WTC11 (cell line): ENCODE data around the gene SKAP1. TPM values are rescaled to one million over a fixed set of nuclear protein-coding genes. Genes with fewer than 3 reads are reported as not detected.

Source experiments
- ATAC-seq: fragments of 200-7000 bp; cut with Tn5 transposase; 2 replicates; pipeline ENCODE4 v1.10.0; 2021; ENCODE audit warnings: mild to moderate bottlenecking, moderate library complexity
- CTCF ChIA-PET: fragments of 300-600 bp; sonication (Branson Sonifier 250); formaldehyde crosslinking; loops from one replicate; lab custom pipeline; 2021; ENCODE audit warnings: antibody characterized with exemption; lab: Charles Lee
- POLR2A ChIA-PET: fragments of 350-600 bp; sonication (Branson Sonifier 250); formaldehyde crosslinking; loops from one replicate; lab custom pipeline; 2021; ENCODE audit warnings: antibody characterized with exemption; lab: Charles Lee
- DNase-seq: peaks from one replicate; pipeline ENCODE4 v3.0.0; 2021; ENCODE audit warnings: low spot score
- H3K27ac Mint-ChIP-seq: 2 replicates; pipeline ENCODE4 v1.8.0; 2021; ENCODE audit warnings: mixed read lengths
- H3K27me3 Mint-ChIP-seq: 2 replicates; pipeline ENCODE4 v1.8.0; 2021; ENCODE audit warnings: low read depth, mild to moderate bottlenecking, moderate library complexity, mixed read lengths
- H3K36me3 Mint-ChIP-seq: 2 replicates; pipeline ENCODE4 v1.8.0; 2021; ENCODE audit warnings: mixed read lengths
- H3K4me1 Mint-ChIP-seq: 2 replicates; pipeline ENCODE4 v1.8.0; 2022; ENCODE audit warnings: mixed read lengths
- H3K4me3 Mint-ChIP-seq: 2 replicates; pipeline ENCODE4 v1.8.0; 2021; ENCODE audit warnings: mild to moderate bottlenecking, moderate library complexity, mixed read lengths
- H3K9me3 Mint-ChIP-seq: 2 replicates; pipeline ENCODE4 v1.8.0; 2021; ENCODE audit warnings: mixed read lengths
- ARID4B ChIP-seq: sonication (generic); formaldehyde crosslinking; IDR thresholded peaks from 2 replicates; pipeline ENCODE4 v1.8.0; 2023; ENCODE audit warnings: missing genetic modification reagents, mild to moderate bottlenecking, borderline replicate concordance
- ELF4 ChIP-seq: sonication (generic); formaldehyde crosslinking; IDR thresholded peaks from 2 replicates; pipeline ENCODE4 v1.8.1; 2022; ENCODE audit warnings: low read depth, mild to moderate bottlenecking, moderate library complexity, missing genetic modification reagents
- HMGXB4 ChIP-seq: sonication (generic); formaldehyde crosslinking; IDR thresholded peaks from 2 replicates; pipeline ENCODE4 v1.8.1; 2023; ENCODE audit warnings: mild to moderate bottlenecking, moderate library complexity, missing genetic modification reagents
- IRF1 ChIP-seq: sonication (generic); formaldehyde crosslinking; IDR thresholded peaks from 2 replicates; pipeline ENCODE4 v1.8.0; 2023; ENCODE audit warnings: missing genetic modification reagents
- MLX ChIP-seq: sonication (generic); formaldehyde crosslinking; IDR thresholded peaks from 2 replicates; pipeline ENCODE4 v1.8.1; 2023; ENCODE audit warnings: mild to moderate bottlenecking, missing genetic modification reagents, moderate library complexity
- OVOL2 ChIP-seq: fragments of 250-450 bp; sonication (Bioruptor Pico); IDR thresholded peaks from 2 replicates; pipeline ENCODE4 v1.9.0; 2021; ENCODE audit warnings: mild to moderate bottlenecking, borderline replicate concordance
- SMAD3 ChIP-seq: sonication (generic); formaldehyde crosslinking; IDR thresholded peaks from 2 replicates; pipeline ENCODE4 v1.8.0; 2022; ENCODE audit warnings: missing genetic modification reagents, mild to moderate bottlenecking, borderline replicate concordance
- SMAD4 ChIP-seq: sonication (generic); formaldehyde crosslinking; IDR thresholded peaks from 2 replicates; pipeline ENCODE4 v1.8.0; 2022; ENCODE audit warnings: mild to moderate bottlenecking, missing genetic modification reagents
- ZNF232 ChIP-seq: sonication (generic); formaldehyde crosslinking; IDR thresholded peaks from 2 replicates; pipeline ENCODE4 v1.8.0; 2022; ENCODE audit warnings: mild to moderate bottlenecking, missing genetic modification reagents
- ZNF263 ChIP-seq: sonication (generic); formaldehyde crosslinking; IDR thresholded peaks from 2 replicates; pipeline ENCODE4 v1.8.1; 2022; ENCODE audit warnings: low read depth, mild to moderate bottlenecking, moderate library complexity, missing genetic modification reagents
- ZNF281 ChIP-seq: sonication (generic); formaldehyde crosslinking; IDR thresholded peaks from 2 replicates; pipeline ENCODE4 v1.8.0; 2023; ENCODE audit warnings: mild to moderate bottlenecking, missing genetic modification reagents
- ZNF317 ChIP-seq: sonication (generic); formaldehyde crosslinking; IDR thresholded peaks from 2 replicates; pipeline ENCODE4 v1.8.1; 2023; ENCODE audit warnings: low read depth, mild to moderate bottlenecking, moderate library complexity, missing genetic modification reagents, borderline replicate concordance
- ZNF512 ChIP-seq: sonication (generic); formaldehyde crosslinking; IDR thresholded peaks from 2 replicates; pipeline ENCODE4 v1.8.1; 2022; ENCODE audit warnings: missing genetic modification reagents, borderline replicate concordance
- ZNF532 ChIP-seq: fragments of 250-450 bp; sonication (Bioruptor Pico); IDR thresholded peaks from 2 replicates; pipeline ENCODE4 v1.9.0; 2021; ENCODE audit warnings: mild to moderate bottlenecking, borderline replicate concordance
- ZSCAN18 ChIP-seq: fragments of 250-450 bp; sonication (Bioruptor Pico); IDR thresholded peaks from 2 replicates; pipeline ENCODE4 v2.1.2; 2022; ENCODE audit warnings: mild to moderate bottlenecking, moderate library complexity
- total RNA-seq: library from RNA; stranded (reverse); gene quantifications from 3 replicates; pipeline ENCODE4 v1.2.3, GENCODE V29; 2021

SKAP1 gene
- total RNA-seq, 1 experiment from 2014 or later = not detected

- Mint-ChIP-seq H3K27ac (no peak overlapping the region), H3K36me3 (no peaks in the 10 kb centered on the region), H3K27me3 (no peaks in the 10 kb centered on the region), H3K9me3 (no peaks in the 10 kb centered on the region), H3K4me3 (no peak overlapping the region), H3K4me1 (no peaks in the 10 kb centered on the region)
- ChIA-PET CTCF (interaction anchor here (1.1 to 1.3 kb wide), 3 partner anchors 43 to 209 kb away, joined by 3 to 4 read pairs (median 3); no protein-coding TSS in a partner anchor), POLR2A (interaction anchor here (0.6 kb wide), 1 partner anchor 214 kb away, joined by 3 read pairs; no protein-coding TSS in a partner anchor)
- ATAC-seq = no peak
- DNase-seq = no peak
- no peak for TF ChIP-seq ZNF263 (CRISPR knock-in tag)
- TF ChIP-seq HMGXB4 (CRISPR knock-in tag) = no peak
- TF ChIP-seq ARID4B (CRISPR knock-in tag) = no peak
- TF ChIP-seq SMAD4 (CRISPR knock-in tag) = no peak
- TF ChIP-seq ZNF317 = no peak
- no peak for TF ChIP-seq OVOL2 (CRISPR knock-in tag)
- TF ChIP-seq ELF4 (CRISPR knock-in tag) = no peak
- no peak for TF ChIP-seq MLX (CRISPR knock-in tag)
- no peak for TF ChIP-seq ZSCAN18 (CRISPR knock-in tag)
- TF ChIP-seq SMAD3 (CRISPR knock-in tag) = no peak
- no peak for TF ChIP-seq ZNF232 (CRISPR knock-in tag)
- no peak for TF ChIP-seq ZNF281 (CRISPR knock-in tag)
- TF ChIP-seq IRF1 (CRISPR knock-in tag) = no peak
- TF ChIP-seq ZNF512 (CRISPR knock-in tag) = no peak
- TF ChIP-seq ZNF532 (CRISPR knock-in tag) = no peak
Observed at GRCh38 chr17:48378708-48379392, 51.2 kb downstream of the SKAP1 start.
